Activated B cell treated with CpG ODN at 0.5 μM for 24 hours (primary cell): ENCODE measurements around the gene RIC3. TPM values are rescaled to one million over a fixed set of nuclear protein-coding genes. Genes with fewer than 3 reads are reported as not detected.

ENCODE experiments used
- ATAC-seq: fragments of 200-7000 bp; cut with Tn5 transposase; one replicate; pipeline ENCODE4 v1.10.0; 2021; ENCODE audit warnings: low read depth, mild to moderate bottlenecking, moderate library complexity
- CTCF ChIA-PET: fragments of 350-600 bp; sonication (Branson Sonifier 250); formaldehyde crosslinking; loops from one replicate; lab custom pipeline; 2021; ENCODE audit warnings: antibody characterized with exemption; lab: Charles Lee
- POLR2A ChIA-PET: fragments of 350-600 bp; sonication (Branson Sonifier 250); formaldehyde crosslinking; loops from one replicate; lab custom pipeline; 2021; ENCODE audit warnings: antibody characterized with exemption; lab: Charles Lee
- DNase-seq: peaks from one replicate; pipeline ENCODE4 v3.0.0; 2022
- H3K27ac Mint-ChIP-seq: one replicate; pipeline ENCODE4 v1.8.0; 2020; ENCODE audit warnings: mixed read lengths
- H3K27me3 Mint-ChIP-seq: one replicate; pipeline ENCODE4 v1.8.0; 2021; ENCODE audit warnings: mixed read lengths
- H3K36me3 Mint-ChIP-seq: one replicate; pipeline ENCODE4 v1.8.0; 2021; ENCODE audit warnings: low read depth, mixed read lengths
- H3K4me1 Mint-ChIP-seq: one replicate; pipeline ENCODE4 v1.8.0; 2021; ENCODE audit warnings: mixed read lengths
- H3K4me3 Mint-ChIP-seq: one replicate; pipeline ENCODE4 v1.8.0; 2020; ENCODE audit warnings: mild to moderate bottlenecking, mixed read lengths
- H3K9me3 Mint-ChIP-seq: one replicate; pipeline ENCODE4 v1.8.0; 2020; ENCODE audit warnings: mixed read lengths
- intact Hi-C: fragments of 100-400 bp; cut with micrococcal nuclease; formaldehyde crosslinking; loops from one replicate; pipeline ENCODE4 v1.15.1; 2024
- total RNA-seq: library from RNA; stranded (reverse); gene quantifications from 2 replicates; pipeline ENCODE4 v1.2.3, GENCODE V29; 2022
- TF ChIP-seq, protein P1 (sequence below): fragments of 200-600 bp; IDR thresholded peaks from one replicate; pipeline ENCODE4 v1.8.0; 2022; ENCODE audit warnings: antibody characterized with exemption, mild to moderate bottlenecking

The RIC3 gene
- total RNA-seq, 1 donor from 2014 or later: 52.8 TPM

DNA sequence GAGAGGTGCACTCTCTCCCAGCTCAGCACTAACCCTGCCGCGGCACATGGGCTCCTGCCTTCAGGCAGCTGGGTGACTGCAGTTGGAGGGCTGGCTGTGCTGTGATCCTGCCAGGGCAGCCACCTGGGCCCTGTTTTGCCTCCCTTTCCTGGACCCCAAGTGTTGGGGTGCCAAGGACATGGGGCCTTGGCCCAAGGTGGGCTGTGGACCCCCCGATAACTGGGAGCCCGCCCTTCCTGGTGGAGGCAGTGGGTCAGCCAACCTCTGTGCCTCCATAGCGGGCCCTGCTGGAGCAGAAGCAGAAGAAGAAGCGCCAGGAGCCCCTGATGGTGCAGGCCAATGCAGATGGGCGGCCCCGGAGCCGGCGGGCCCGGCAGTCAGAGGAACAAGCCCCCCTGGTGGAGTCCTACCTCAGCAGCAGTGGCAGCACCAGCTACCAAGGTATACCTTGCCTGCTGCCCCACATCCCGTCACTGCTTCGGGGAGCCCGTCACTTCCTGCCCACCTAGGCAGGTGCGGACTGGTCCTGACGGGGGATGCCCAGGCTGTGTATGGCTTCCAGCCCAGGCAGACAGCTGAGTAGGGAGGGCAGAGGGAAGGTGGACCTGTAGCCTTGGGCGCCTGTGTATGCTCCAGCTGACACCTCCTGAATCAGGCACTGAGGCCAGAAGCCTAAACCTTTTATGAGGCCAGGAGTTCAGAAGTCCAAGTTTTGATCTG is 78.9 kb downstream of the RIC3 start:
- ATAC-seq (no peak), DNase-seq (no peak)
- ChIA-PET POLR2A (no interaction called here), CTCF (interaction anchor here (0.8 to 3.1 kb wide), 6 partner anchors 9 to 103 kb away, joined by 3 to 14 read pairs (median 5); partner anchors contain the start of gene EIF3F)
- Mint-ChIP-seq H3K9me3 (no peaks in the 10 kb centered on the region), H3K4me3 (no peak overlapping the region), H3K27ac (no peak overlapping the region), H3K36me3 (no peaks in the 10 kb centered on the region), H3K27me3 (peaks cover 11% of the 10 kb centered on the region), H3K4me1 (no peaks in the 10 kb centered on the region)
- intact Hi-C loops: loop anchor here (2.0 to 10.0 kb wide), 2 partner anchors 57 to 395 kb away; no protein-coding TSS in a partner anchor
- TF ChIP-seq, protein P1, sequence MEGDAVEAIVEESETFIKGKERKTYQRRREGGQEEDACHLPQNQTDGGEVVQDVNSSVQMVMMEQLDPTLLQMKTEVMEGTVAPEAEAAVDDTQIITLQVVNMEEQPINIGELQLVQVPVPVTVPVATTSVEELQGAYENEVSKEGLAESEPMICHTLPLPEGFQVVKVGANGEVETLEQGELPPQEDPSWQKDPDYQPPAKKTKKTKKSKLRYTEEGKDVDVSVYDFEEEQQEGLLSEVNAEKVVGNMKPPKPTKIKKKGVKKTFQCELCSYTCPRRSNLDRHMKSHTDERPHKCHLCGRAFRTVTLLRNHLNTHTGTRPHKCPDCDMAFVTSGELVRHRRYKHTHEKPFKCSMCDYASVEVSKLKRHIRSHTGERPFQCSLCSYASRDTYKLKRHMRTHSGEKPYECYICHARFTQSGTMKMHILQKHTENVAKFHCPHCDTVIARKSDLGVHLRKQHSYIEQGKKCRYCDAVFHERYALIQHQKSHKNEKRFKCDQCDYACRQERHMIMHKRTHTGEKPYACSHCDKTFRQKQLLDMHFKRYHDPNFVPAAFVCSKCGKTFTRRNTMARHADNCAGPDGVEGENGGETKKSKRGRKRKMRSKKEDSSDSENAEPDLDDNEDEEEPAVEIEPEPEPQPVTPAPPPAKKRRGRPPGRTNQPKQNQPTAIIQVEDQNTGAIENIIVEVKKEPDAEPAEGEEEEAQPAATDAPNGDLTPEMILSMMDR: no peak

DNA sequence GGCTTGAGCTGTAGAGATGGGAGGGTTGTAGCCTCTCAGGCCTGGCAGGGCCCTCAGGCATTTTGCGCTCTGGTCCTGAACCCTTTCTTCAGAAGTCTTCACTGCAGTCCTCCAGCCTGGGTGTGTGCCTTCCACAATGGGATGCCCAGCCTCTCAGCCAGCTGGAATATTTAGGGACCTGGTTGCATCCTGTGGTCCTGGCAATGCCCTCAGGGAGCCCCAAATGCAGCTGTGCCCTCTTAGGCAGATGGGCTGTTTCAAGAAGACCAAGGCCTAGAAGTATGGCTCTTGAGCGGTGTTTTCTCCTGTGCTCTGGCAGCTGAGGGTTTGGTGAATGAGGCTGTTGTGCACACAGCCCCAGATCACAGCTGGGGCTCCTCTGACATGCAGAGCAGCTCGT is 81.1 kb downstream of the RIC3 start:
- no peaks in the 10 kb centered on the region for H3K9me3 Mint-ChIP-seq
- ATAC-seq (no peak), DNase-seq (no peak)
- CTCF ChIA-PET: interaction anchor here (3.1 kb wide), 1 partner anchor 11 kb away, joined by 14 read pairs; no protein-coding TSS in a partner anchor
- TF ChIP-seq, protein P1: no peak
- intact Hi-C loops: no loop called here
- H3K27me3 Mint-ChIP-seq: peaks cover 25% of the 10 kb centered on the region
- no peak overlapping the region for H3K27ac Mint-ChIP-seq
- no peak overlapping the region for H3K4me3 Mint-ChIP-seq
- H3K4me1 Mint-ChIP-seq: no peaks in the 10 kb centered on the region
- H3K36me3 Mint-ChIP-seq: no peaks in the 10 kb centered on the region
- POLR2A ChIA-PET: no interaction called here

DNA sequence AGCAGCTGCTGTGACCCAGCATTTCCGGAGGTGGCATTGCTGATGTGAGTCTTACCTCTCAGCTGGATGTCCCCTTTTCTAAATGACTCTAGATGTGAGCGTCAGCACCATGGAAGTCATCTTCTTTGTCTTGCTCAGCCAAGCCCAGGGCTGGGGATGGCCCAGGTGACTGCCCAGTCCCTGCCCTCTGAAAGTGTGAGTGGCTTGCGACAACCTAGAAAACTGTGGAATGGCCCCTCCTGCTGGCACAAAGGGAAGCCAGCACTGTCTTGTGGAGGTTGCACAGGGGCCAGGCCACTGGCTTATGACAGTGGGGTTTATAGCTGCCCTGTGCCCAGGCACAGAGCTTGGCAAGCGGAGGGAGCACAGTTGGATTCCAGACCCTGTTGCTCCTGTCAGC is 81.6 kb downstream of the RIC3 start:
- Mint-ChIP-seq H3K36me3 (no peaks in the 10 kb centered on the region), H3K4me1 (no peaks in the 10 kb centered on the region), H3K9me3 (no peaks in the 10 kb centered on the region), H3K27me3 (peaks cover 29% of the 10 kb centered on the region), H3K4me3 (no peak overlapping the region), H3K27ac (no peak overlapping the region)
- no peak for DNase-seq
- ATAC-seq: no peak
- TF ChIP-seq, protein P1: no peak
- ChIA-PET POLR2A (no interaction called here), CTCF (interaction anchor here (3.1 kb wide), 1 partner anchor 11 kb away, joined by 14 read pairs; no protein-coding TSS in a partner anchor)
- intact Hi-C loops: no loop called here

DNA sequence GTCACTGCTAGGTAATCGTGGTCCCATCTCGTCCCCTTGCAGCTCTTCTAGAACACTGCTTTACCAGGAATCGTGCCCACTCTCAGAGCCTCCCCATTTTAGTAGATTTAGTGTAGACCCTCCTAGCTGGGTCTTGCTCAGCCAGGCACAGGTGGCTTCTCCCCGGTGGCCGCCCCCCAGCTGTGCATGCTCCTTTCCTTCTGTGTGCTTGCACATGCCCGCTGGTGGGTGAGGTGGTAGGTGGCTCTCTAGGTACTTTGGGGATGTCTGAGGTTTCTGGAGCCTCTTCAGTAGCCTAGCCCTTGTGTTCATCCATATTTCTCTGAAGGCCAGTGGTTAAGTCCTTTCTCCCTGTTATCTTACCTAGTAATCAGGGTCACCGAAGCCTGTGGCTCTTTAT is 82.3 kb downstream of the RIC3 start:
- H3K36me3 Mint-ChIP-seq: no peaks in the 10 kb centered on the region

DNA sequence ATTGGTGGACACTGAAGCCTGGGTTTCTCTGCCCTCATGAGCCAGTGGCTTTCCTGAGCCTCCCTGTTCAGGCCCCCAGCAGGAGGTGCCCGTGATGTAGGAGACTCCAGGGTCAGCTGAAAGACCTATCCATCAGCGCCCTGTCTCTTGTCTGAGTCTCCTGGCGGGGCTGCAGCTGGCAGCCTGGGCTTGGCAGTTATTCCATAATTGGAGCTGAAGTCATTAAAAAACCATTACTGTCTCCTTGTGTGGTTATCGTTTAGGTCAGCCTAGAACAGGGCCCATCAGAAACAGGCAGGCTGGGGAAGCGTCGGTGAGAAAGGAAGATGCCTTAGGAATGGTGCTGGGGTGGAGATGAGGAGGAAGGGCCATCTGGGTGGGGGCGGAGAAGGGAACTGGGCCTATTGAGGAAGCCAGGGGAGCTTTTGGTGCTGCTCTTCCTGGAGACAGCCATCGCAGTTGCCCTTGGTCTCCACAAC is 82.8 kb downstream of the RIC3 start:
- DNase-seq (no peak), ATAC-seq (no peak)
- TF ChIP-seq, protein P1: no peak
- intact Hi-C loops: no loop called here
- H3K27ac Mint-ChIP-seq: no peak overlapping the region
- no peaks in the 10 kb centered on the region for H3K9me3 Mint-ChIP-seq
- no peak overlapping the region for H3K4me3 Mint-ChIP-seq
- peaks cover 35% of the 10 kb centered on the region for H3K27me3 Mint-ChIP-seq
- ChIA-PET POLR2A (no interaction called here), CTCF (no interaction called here)
- H3K36me3 Mint-ChIP-seq: no peaks in the 10 kb centered on the region
- peaks cover 5% of the 10 kb centered on the region for H3K4me1 Mint-ChIP-seq

More for the DNA sequence above, 82.3 kb downstream of the RIC3 start:
- peaks cover 35% of the 10 kb centered on the region for H3K27me3 Mint-ChIP-seq
- ChIA-PET POLR2A (no interaction called here), CTCF (no interaction called here)
- intact Hi-C loops: no loop called here
- ATAC-seq (no peak), DNase-seq (no peak)
- TF ChIP-seq, protein P1: no peak
- H3K4me1 Mint-ChIP-seq: peaks cover 5% of the 10 kb centered on the region
- H3K9me3 Mint-ChIP-seq: no peaks in the 10 kb centered on the region
- no peak overlapping the region for H3K4me3 Mint-ChIP-seq
- no peak overlapping the region for H3K27ac Mint-ChIP-seq
